BE2C (cell line): ENCODE measurements around the gene CXADR.

ENCODE experiments used
- DNase-seq: peaks from one replicate; pipeline ENCODE4 v3.0.0-alpha.2; 2020
- H3K27me3 ChIP-seq: fragments of 250-450 bp; sonication (Bioruptor Pico); 2 replicates; pipeline ENCODE4 v1.5.1; 2020; ENCODE audit warnings: mild to moderate bottlenecking
- H3K36me3 ChIP-seq: fragments of 250-450 bp; sonication (Bioruptor Pico); 2 replicates; pipeline ENCODE4 v1.5.1; 2020; ENCODE audit warnings: mild to moderate bottlenecking
- H3K4me1 ChIP-seq: fragments of 250-450 bp; sonication (Bioruptor Pico); 2 replicates; pipeline ENCODE4 v1.5.1; 2020
- H3K4me3 ChIP-seq: 2 replicates; pipeline ENCODE4 v1.5.1; 2011; ENCODE audit warnings: low read depth, low read length
- H3K9me3 ChIP-seq: fragments of 250-450 bp; sonication (Bioruptor Pico); 2 replicates; pipeline ENCODE4 v1.5.1; 2020
- TF ChIP-seq, protein P1 (sequence below): IDR thresholded peaks from 2 replicates; pipeline ENCODE4 v1.5.1; 2012; ENCODE audit warnings: mild to moderate bottlenecking, low read depth, low read length

CXADR gene

DNA sequence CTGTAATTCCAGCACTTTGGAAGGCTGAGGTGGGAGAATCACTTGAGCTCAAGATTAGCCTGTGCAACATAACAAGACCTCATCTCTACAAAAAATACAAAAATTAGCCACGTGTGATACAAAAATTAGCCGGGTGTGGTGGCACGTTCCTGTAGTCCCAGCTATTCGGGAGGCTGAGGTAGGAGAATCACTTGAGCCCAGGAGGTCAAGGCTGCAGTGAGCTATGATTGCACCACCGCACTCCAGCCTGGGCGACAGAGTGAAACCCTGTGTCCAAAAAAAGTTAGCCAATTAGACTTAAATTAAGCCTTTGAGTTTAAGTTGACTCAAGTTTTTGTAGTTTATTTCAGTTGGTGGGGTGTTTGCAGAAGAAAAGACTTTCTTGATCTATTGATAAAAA is 11.8 kb downstream of the CXADR start:
- TF ChIP-seq, protein P1, sequence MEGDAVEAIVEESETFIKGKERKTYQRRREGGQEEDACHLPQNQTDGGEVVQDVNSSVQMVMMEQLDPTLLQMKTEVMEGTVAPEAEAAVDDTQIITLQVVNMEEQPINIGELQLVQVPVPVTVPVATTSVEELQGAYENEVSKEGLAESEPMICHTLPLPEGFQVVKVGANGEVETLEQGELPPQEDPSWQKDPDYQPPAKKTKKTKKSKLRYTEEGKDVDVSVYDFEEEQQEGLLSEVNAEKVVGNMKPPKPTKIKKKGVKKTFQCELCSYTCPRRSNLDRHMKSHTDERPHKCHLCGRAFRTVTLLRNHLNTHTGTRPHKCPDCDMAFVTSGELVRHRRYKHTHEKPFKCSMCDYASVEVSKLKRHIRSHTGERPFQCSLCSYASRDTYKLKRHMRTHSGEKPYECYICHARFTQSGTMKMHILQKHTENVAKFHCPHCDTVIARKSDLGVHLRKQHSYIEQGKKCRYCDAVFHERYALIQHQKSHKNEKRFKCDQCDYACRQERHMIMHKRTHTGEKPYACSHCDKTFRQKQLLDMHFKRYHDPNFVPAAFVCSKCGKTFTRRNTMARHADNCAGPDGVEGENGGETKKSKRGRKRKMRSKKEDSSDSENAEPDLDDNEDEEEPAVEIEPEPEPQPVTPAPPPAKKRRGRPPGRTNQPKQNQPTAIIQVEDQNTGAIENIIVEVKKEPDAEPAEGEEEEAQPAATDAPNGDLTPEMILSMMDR = no peak
- Histone ChIP-seq H3K36me3 (no peaks in the 10 kb centered on the region), H3K9me3 (no peaks in the 10 kb centered on the region), H3K27me3 (no peaks in the 10 kb centered on the region), H3K4me1 (no peaks in the 10 kb centered on the region), H3K4me3 (no peak overlapping the region)
- DNase-seq = no peak

DNA sequence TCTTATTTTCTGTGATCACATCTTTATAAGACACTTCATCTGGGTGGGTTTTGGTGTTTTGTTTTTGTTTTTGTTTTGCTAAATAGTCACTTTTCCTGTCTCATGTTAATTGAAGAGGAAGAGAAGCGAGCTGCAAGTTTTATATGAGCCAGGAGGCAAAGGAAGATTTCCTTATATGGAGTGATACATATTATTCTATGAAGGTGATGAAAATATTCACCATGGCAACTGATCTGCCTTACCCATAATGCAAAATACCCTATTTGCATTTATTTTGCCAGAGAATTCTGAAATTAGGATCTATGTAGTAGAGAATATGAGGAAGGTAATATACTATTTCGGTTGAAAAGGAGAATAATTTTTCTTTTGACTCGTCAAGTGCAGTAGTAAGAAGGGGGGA is 13.9 kb downstream of the CXADR start:
- DNase-seq = no peak
- H3K36me3 ChIP-seq = no peaks in the 10 kb centered on the region
- H3K9me3 ChIP-seq = no peaks in the 10 kb centered on the region
- TF ChIP-seq, protein P1 = no peak
- H3K4me1 ChIP-seq = no peaks in the 10 kb centered on the region
- no peaks in the 10 kb centered on the region for H3K27me3 ChIP-seq
- no peak overlapping the region for H3K4me3 ChIP-seq

DNA sequence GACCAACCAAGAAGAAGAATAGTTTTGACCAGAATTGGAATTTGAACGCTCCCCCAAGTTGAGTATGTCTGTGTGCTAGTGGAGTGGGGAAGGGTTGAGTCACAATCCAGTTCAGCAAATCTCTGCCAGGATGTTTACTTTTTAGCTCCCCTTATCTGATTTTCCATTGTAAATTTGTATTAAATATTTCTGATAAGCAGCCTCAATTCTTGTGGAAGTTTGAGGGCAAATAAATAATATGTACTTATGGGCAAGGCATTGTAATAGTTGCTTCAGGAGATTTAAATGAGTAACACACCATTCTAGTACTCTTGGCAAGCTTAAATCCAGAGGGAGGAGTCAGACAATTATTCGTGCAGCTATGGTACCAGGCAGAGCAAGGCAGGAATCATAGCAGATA is 14.4 kb downstream of the CXADR start:
- Histone ChIP-seq H3K27me3 (no peaks in the 10 kb centered on the region), H3K4me3 (no peak overlapping the region), H3K9me3 (no peaks in the 10 kb centered on the region), H3K4me1 (no peaks in the 10 kb centered on the region), H3K36me3 (no peaks in the 10 kb centered on the region)
- TF ChIP-seq, protein P1 = no peak
- no peak for DNase-seq

GRCh38 chr21:17527711-17528110 is 14.9 kb downstream of the CXADR start:
- H3K27me3 ChIP-seq = no peaks in the 10 kb centered on the region
- no peaks in the 10 kb centered on the region for H3K36me3 ChIP-seq
- TF ChIP-seq, protein P1 = no peak
- H3K9me3 ChIP-seq = no peaks in the 10 kb centered on the region
- no peaks in the 10 kb centered on the region for H3K4me1 ChIP-seq
- no peak for DNase-seq
- H3K4me3 ChIP-seq = no peak overlapping the region

GRCh38 chr21:17529648-17530047 is 16.8 kb downstream of the CXADR start:
- Histone ChIP-seq H3K4me1 (no peaks in the 10 kb centered on the region), H3K9me3 (no peaks in the 10 kb centered on the region), H3K27me3 (no peaks in the 10 kb centered on the region), H3K4me3 (no peak overlapping the region), H3K36me3 (no peaks in the 10 kb centered on the region)
- no peak for DNase-seq
- TF ChIP-seq, protein P1 = no peak

- TF ChIP-seq, protein P1 = no peak
Measured at GRCh38 chr21:17532292-17532691, 19.4 kb downstream of the CXADR start.

More at GRCh38 chr21:17532292-17532691, 19.4 kb downstream of the CXADR start:
- Histone ChIP-seq H3K4me1 (no peaks in the 10 kb centered on the region), H3K4me3 (no peak overlapping the region), H3K36me3 (no peaks in the 10 kb centered on the region), H3K27me3 (no peaks in the 10 kb centered on the region), H3K9me3 (no peaks in the 10 kb centered on the region)
- DNase-seq = no peak
